Stimulated activated CD8-positive, alpha-beta memory T cell treated with anti-CD3 and anti-CD28 coated beads, Interleukin-15, amount 100 ng/mL, for 1 hour (primary cell): ENCODE measurements around the gene S100A12.
A peak's percentile ranks its signal among the peaks of the same experiment; 100 is the strongest.
"Not testable (repeated sequence)": the region's sequence is repeated elsewhere in the genome, so short reads cannot be mapped to it uniquely, and the experiment has no call there.

Experiments
- DNase-seq: peaks from one replicate; pipeline ENCODE4 v3.0.0-alpha.2; 2020; ENCODE audit warnings: low read depth

The S100A12 gene

GRCh38 chr1:153352523-153352922, 22.9 kb downstream of the S100A12 start:
- peak; percentile 46 for DNase-seq

- no peak for DNase-seq
Measured at GRCh38 chr1:153350321-153350957, 25.0 kb downstream of the S100A12 start.

DNA sequence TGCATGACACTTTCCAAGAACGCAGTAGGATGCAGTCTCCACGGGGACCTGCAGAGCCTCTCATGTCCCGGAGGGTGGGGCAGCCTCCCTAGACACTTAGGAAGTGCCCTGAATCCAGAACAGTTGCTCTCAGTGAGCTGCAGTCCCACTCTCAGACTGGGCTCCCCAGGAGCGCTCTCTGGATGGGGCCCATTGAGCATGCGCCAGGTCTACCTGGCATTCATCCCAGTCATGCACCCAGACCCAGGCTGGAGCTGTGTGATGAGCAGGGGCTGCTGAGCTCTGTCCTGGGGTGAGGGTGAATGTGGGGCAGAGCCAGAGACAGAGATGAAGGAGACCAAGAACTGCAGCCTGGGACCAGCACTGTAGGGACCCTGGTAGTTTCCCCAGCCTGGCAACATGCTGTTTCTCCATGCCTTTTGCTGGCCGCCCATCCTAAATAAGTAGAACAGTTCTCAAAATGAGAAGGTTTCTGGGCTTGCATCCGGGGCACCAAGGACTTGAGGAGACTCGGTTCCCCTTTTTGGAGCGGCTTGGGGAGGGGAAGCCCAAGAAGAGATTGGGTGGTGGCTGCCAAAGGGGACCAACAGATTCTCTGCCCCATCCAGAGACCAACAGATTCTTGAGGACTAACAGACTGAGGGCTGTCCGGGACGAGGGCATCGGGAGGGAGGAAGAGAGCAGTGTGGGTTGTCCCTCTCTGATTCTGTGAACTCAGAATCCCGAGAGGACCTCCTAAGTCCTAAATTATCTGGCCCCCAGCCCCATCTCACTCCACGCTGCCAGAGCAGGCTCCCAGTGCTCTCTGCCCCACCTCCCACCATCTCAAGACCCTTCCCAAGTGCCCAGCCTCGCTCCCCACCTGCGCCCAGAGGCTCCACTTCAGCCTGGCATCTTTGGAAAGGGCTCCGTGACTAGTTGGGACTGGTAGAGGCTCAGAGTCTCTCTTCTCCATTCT, 25.8 kb downstream of the S100A12 start:
- DNase-seq: no peak

DNA sequence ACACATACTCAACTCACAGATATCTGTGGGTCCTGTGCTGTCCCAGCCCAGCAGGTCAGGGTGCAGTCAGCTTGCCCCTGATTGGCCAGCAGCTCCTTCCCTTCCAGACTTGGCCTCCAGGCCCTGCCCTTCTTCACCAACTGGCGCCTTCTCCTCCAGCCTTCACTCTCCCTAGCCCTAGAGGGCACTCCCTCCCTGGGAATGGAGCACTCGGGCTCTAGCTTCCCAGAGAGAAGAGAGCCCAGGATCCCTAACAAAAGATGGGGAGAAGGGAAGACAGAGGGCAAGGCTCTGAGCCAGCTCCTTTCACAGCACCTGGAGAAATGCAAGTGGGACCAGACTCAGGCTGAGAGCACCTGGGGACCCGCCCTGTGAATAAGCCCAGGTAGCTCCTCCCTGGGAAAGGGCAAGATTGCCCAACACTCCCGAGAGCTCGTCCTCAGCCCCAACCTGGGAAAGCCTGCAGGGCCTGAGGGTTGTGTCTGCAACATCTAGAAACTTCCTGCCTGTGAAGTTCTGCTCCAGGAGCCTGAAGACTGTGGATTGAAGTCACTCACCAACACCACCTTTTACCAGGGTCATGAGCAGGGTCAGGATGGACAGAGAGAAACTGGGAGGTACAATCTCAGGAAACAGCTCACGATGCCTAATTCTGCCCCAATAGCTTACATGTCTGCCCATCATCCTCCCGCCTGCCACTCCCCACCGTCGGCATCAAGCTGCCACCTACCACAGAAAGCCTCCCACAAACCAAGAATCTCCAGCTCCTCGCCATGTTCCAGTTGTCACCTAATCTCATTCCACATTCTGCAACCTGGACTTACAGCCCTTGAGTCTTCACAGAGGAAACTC, 26.7 kb downstream of the S100A12 start, which contains the start of gene PGLYRP4:
PGLYRP4 (minus strand) TSS at position 331 of the 852 bp plus-strand sequence. CDS start 909 bp downstream, outside the sequence.
- no peak for DNase-seq

DNA sequence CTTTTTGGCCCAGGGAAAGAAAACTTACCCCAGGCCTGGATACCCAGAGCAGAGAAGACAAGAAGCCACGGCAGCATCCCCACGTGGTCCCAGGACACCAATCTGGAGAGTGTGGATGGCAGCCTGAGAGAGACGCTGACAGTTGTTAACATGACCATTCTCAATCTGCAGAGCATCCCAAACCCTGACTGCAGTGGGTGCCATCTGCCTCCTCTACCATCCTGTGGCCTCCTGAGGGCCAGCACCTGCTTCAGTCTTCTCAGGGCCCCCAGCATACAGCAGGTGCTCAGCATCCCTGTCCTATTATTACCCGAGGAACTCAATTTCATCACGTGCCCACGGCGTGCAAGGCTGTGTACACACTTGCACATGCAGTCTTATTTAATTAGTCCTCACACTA, 27.6 kb downstream of the S100A12 start:
- no peak for DNase-seq

DNA sequence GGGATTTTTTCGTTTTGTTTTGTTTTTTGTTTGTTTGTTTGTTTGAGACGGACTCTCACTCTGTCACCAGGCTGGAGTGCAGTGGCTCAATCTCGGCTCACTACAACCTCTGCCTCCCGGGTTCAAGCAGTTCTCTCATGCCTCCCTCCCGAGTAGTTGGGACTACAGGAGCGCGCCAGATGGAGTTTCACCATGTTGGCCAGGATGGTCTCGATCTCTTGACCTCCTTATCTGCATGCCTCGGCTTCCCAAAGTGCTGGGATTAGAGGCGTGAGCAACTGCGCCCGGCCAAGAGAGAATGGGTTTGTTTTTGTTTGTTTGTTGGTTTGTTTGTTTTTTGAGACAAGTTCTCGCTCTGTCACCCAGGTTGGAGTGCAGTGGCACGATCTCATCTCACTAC, 28.4 kb downstream of the S100A12 start:
- not testable (repeated sequence) for DNase-seq

GRCh38 chr1:153346077-153346723, 29.2 kb downstream of the S100A12 start:
- no peak for DNase-seq

DNA sequence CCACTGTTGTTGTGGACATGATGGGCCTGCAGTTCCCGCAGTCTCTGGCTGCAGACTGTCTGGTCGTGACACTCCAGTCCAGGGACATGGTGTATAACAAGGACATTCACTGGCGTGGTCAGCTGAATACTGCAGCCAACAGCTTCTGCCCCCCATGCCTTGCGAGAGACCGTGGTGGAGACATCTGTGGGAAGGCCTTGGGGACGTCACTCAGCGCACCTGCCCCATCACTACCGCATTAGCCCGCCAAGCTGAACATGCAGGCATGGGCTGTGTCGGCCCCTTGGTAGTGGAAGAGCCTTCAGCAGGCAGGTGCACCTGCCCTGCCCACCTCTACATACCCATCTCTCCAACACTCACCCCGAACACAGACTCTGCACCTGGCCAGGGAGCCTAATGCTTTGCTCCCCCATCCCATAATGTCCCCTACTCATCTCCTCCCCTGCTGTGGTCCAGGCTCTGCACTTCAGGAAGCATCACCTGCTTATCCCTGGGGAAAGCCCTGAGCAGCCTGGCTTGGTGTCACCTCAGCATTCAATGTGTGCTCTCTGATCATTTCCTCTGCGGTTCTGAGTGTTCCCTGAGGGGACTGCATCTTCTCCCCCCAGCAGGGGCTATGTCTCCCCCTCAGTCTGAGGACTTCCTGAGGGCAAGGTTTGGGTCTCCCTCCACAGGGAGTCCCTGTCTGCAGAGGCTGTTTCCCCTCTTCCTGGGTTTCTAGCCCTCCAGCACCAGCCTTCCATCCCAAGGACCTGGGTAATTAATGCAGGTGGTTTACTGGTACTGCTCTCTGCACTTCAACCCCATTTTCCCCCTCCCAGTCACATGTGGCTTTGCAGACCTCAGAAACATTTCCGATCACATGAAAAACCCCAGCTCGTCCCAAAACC, 30.0 kb downstream of the S100A12 start:
- DNase-seq: no peak

- DNase-seq: no peak
Measured at GRCh38 chr1:153344718-153345025, 30.7 kb downstream of the S100A12 start.

DNA sequence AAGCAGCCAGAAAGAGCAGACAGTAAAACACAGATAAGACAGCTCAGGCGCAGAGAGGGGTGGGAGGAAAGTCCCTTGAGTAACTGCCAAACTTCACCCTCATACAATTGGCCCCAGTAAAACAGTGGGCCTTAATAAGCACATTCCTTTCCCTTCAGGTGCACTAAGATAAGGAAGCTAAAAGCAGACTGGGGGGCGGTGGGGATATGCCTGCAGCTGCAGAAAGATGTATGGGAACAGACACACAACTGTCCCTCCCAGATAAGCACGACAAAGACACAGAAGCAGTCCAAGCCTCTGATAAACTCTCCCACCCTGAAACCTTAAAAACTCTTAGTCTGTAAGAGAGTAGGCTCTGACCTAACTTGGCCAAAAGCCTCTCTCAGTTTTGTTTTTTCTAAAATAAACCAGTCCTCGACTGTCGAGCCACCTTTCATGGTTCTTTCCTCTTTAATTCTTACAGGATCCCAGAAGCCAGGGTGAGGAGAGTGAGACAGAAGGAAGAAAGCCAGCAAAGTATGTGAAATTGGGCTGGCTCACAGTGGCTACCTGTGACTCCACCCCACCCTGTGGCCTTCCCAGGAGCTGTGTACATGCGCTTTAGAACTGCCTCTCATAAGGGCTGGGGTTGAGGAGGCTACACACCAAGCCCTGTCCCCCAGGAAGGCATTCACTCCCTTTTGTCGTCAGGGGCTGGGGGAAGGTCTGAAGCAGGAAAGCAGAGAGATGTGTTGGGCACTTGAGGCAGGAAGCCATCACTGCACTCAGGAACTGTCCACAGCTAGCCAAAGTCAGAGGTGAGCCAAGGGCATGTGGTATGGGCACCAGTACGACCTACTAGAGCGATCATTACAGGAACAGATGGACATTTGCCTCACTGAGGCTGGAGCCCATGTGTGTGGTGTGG, 31.4 kb downstream of the S100A12 start:
- no peak for DNase-seq

DNA sequence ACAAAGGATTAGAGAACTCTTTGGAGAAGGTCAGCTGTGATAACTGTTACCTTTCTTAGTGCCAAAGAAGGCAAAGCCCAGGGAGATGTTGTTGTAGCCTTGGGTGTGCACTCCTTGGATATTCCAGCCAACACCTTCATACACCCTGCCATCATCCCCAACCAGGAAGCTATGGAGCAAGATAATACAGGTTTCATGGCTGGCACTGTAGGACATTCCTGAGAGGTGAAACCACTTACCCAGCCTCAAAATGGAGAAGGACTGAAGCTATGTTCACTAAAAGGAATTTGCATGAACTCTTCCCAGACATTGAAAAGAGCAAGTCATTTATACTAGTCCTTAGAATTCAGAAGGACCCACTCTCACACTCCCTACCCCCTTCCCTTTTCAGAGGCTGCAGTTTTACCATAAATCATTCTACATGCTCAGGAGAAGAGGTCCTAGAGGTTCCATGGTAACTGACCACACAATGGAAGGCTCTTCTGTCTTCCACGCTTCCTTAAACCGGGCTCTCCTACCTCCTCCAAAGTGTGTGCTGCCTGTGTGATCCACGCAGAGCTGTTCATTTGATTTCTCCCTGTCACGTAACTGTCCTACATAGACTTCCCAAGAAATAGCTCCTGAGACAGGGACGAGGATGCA, 32.3 kb downstream of the S100A12 start:
- DNase-seq: no peak

- no peak for DNase-seq
Measured at GRCh38 chr1:153342178-153342577, 33.2 kb downstream of the S100A12 start.

DNA sequence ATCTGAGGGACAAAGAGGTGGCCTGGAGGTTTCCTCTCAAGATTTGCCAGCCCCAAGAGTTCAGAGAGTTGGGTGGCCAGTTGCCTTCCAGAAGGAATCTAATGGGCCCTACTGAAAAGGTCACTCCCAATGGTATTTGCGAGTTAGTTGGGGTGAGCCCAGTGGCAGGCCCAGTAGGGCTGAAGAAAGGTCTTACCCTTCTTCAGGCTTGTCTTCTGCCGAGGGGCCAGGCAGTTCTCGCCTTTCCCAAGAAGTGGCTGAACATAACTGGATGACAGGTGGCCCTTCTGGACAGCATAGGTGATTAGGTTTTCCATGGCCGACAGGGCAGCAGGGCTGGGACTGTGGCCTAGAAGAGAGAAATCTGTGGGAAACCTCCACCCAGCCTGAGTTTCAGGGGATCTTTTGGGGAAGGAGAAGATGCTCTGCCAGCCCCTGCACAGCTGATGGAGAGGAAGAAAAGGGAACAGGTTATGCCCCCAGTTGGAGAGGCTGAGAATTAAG, 33.9 kb downstream of the S100A12 start:
- DNase-seq: no peak

- no peak for DNase-seq
Measured at GRCh38 chr1:153340356-153340755, 35.1 kb downstream of the S100A12 start.

- no peak for DNase-seq
Measured at GRCh38 chr1:153339802-153340201, 35.6 kb downstream of the S100A12 start.

GRCh38 chr1:153337980-153338853, 37.2 kb downstream of the S100A12 start:
- no peak for DNase-seq

GRCh38 chr1:153336650-153337049, 38.8 kb downstream of the S100A12 start:
- DNase-seq: no peak

GRCh38 chr1:153333902-153334301, 41.5 kb downstream of the S100A12 start:
- no peak for DNase-seq
